KBM-7 (cell line): ENCODE data around the gene ZNF429.
"Not testable (repeated sequence)": the region's sequence is repeated elsewhere in the genome, so short reads cannot be mapped to it uniquely, and the experiment has no call there.

Experiments
- DNase-seq: peaks from one replicate; pipeline ENCODE4 v3.0.0-alpha.2; 2015
- in situ Hi-C: fragments of 300-500 bp; cut with MboI; formaldehyde crosslinking; loops from 2 replicates; pipeline ENCODE4 v1.14.3; 2020; ENCODE audit warnings: low sequenced_read_pairs, low pct_unique_long_range_greater_than_20kb, mixed read lengths

ZNF429 gene

GRCh38 chr19:21586311-21587116 lies 81.1 kb downstream of the ZNF429 start:
- in situ Hi-C loops, result no loop called here

GRCh38 chr19:21587117-21587461 lies 81.7 kb downstream of the ZNF429 start:
- no peak for DNase-seq
- in situ Hi-C loops, result no loop called here

More at GRCh38 chr19:21586311-21587116, 81.1 kb downstream of the ZNF429 start:
- DNase-seq, result no peak

- in situ Hi-C loops, result no loop called here
- no peak for DNase-seq
Observed at GRCh38 chr19:21587549-21587948, 82.1 kb downstream of the ZNF429 start.

- no peak for DNase-seq
- in situ Hi-C loops, result no loop called here
Observed at GRCh38 chr19:21588065-21588601, 82.7 kb downstream of the ZNF429 start.

- DNase-seq, result no peak
- in situ Hi-C loops, result no loop called here
Observed at GRCh38 chr19:21590867-21591266, 85.5 kb downstream of the ZNF429 start.

- DNase-seq, result no peak
- in situ Hi-C loops, result no loop called here
Observed at GRCh38 chr19:21593008-21593481, 87.6 kb downstream of the ZNF429 start.

GRCh38 chr19:21593502-21593901 lies 88.1 kb downstream of the ZNF429 start:
- DNase-seq, result no peak
- in situ Hi-C loops, result no loop called here

GRCh38 chr19:21593934-21594820 lies 88.8 kb downstream of the ZNF429 start:
- peak; percentile 26 for DNase-seq

GRCh38 chr19:21595185-21595584 lies 89.8 kb downstream of the ZNF429 start:
- in situ Hi-C loops, result no loop called here
- no peak for DNase-seq

More at GRCh38 chr19:21593934-21594820, 88.8 kb downstream of the ZNF429 start:
- in situ Hi-C loops, result no loop called here

- DNase-seq, result no peak
- in situ Hi-C loops, result no loop called here
Observed at GRCh38 chr19:21602082-21602658, 96.8 kb downstream of the ZNF429 start.

GRCh38 chr19:21602659-21603430 lies 97.4 kb downstream of the ZNF429 start:
- in situ Hi-C loops, result not testable (repeated sequence)

GRCh38 chr19:21603431-21604231 lies 98.2 kb downstream of the ZNF429 start:
- no peak for DNase-seq
- in situ Hi-C loops, result no loop called here

More at GRCh38 chr19:21602659-21603430, 97.4 kb downstream of the ZNF429 start:
- DNase-seq, result peak; percentile 18

GRCh38 chr19:21604351-21604926 lies 99.0 kb downstream of the ZNF429 start:
- in situ Hi-C loops, result no loop called here
- peak; percentile 19 for DNase-seq
